Ovary (tissue), 9 donors: ENCODE data around the gene POU2F3. TPM values are rescaled to one million over a fixed set of nuclear protein-coding genes. Genes with fewer than 3 reads are reported as not detected.
"Not testable (repeated sequence)": the region's sequence is repeated elsewhere in the genome, so short reads cannot be mapped to it uniquely, and the experiment has no call there.

Experiments used
- DNase-seq, 5 donors: peaks; one replicate each; pipeline ENCODE4 v3.0.0-alpha.2; 2019 to 2020
- H3K27ac ChIP-seq, 2 donors: fragments of 200-600 bp; one replicate each; pipeline versions ENCODE4 v1.5.1 to v1.8.0; 2019 to 2022
- H3K27me3 ChIP-seq: fragments of 200-600 bp; one replicate; pipeline ENCODE4 v1.8.0; 2022
- H3K36me3 ChIP-seq: fragments of 200-600 bp; sonication (generic); one replicate; pipeline ENCODE4 v1.5.1; 2019
- H3K4me1 ChIP-seq: one replicate; pipeline ENCODE4 v1.8.1; 2013; ENCODE audit warnings: mild to moderate bottlenecking, moderate library complexity; ENCODE audit not compliant: insufficient read depth
- H3K4me3 ChIP-seq: fragments of 200-600 bp; sonication (generic); one replicate; pipeline ENCODE4 v1.5.1; 2017
- H3K9me3 ChIP-seq, 2 donors: fragments of 200-600 bp in 1 of 2; sonication (generic) in 1 of 2; one replicate each; pipeline versions ENCODE4 v1.5.1 to v1.8.1; 2013 to 2019; ENCODE audit warnings: mild to moderate bottlenecking in 1 of 2, moderate library complexity in 1 of 2
- EP300 ChIP-seq: sonication (generic); formaldehyde crosslinking; IDR thresholded peaks from one replicate; pipeline ENCODE4 v1.6.1; 2017; ENCODE audit warnings: antibody characterized with exemption
- POLR2A ChIP-seq: fragments of 450-650 bp; IDR thresholded peaks from one replicate; pipeline ENCODE4 v1.6.1; 2017; ENCODE audit warnings: antibody characterized with exemption, mild to moderate bottlenecking, moderate library complexity
- WGBS, 3 donors: extraction: QIAGEN DNeasy Blood & Tissue Kit in 1 of 3; methylation state at CpG; one replicate each; pipeline versions ENCODE4 v1.1.5 to v1.1.7; 2013 to 2017; 5-methylcytosine and 5-hydroxymethylcytosine counted together
- intact Hi-C, 4 donors: fragments of 100-400 bp; cut with DNase I; formaldehyde crosslinking; loops; one replicate each; pipeline versions ENCODE4 v1.11.0 to v1.15.1; 2022 to 2023
- polyA plus RNA-seq, 2 donors: library from polyadenylated mRNA; stranded (reverse); fragments of 200-250 nt in 1 of 2; fragments of 350-450 nt in 1 of 2; fragmentation: Illumina TruSeq in 1 of 2; extraction: RNeasy Lipid Tissue Mini Kit (QIAGEN cat#74804) in 1 of 2; gene quantifications; one replicate each; pipeline ENCODE4 v1.2.3, GENCODE V29; 2013 to 2014
- total RNA-seq, 7 donors: library from RNA; depleted of rRNA in 2 of 7; stranded (reverse); fragments of >200 nt in 2 of 7; fragmentation: NEBNext Ultra II Directional in 3 of 7; extraction: Animal tissue kit (Norgen Biotek cat#: 25700) in 3 of 7; gene quantifications; one replicate each; pipeline versions ENCODE4 v1.1.0 to v1.2.4, GENCODE V29; 2016 to 2023
- TF ChIP-seq, protein P1 (sequence below), 3 donors: fragments of 450-650 bp in 2 of 3; fragments of 200-600 bp in 1 of 3; IDR thresholded peaks; one replicate each; pipeline versions ENCODE4 v1.5.1 to v1.8.0; 2016 to 2022; ENCODE audit warnings: antibody characterized with exemption in 3 of 3, mild to moderate bottlenecking in 1 of 3
- donor health status: DM: no; HTN: no; CAD: no; lungs with moderate emphysema.
- donor health status: DM: no; HTN: no; CAD: no.
- donor health status: Bipolar disorder and iron deficiency.
- donor health status: DM: yes; HTN: yes; CAD: no.
- donor health status: DM: no; HTN: no; CAD: no.
- donor health status: DM: yes; HTN: yes; CAD: no.

Gene POU2F3
- total and polyA plus RNA-seq, 9 donors, result 0.05 to 1.0 (median 0.22) TPM; not detected in 2

DNA sequence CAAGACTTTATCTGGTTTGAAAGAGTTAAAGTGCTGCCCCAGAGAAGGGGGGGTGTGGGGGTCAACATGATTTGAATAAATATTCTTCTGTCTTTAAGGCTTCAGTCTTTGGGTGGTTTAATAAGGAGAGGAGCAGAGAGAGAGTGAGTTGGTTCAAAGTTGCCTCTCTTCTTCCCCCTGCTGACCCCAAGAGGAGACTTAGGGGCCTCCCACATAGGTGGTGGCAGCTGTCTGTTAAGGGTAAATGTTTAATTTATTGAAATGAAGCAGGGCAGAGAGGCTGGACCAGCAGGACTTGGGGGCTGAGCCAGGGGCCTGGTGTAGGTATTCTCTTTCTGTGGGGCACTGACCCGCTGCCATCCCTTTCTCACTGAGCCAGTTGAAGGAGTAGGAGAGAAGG is 5.5 kb downstream of the POU2F3 start:
- intact Hi-C loops, result loop anchor here in 1 of 4 donors (10.0 kb wide), 1 partner anchor 49 kb away; no protein-coding TSS in a partner anchor
- Histone ChIP-seq H3K9me3 (no peaks in the 10 kb centered on the region), H3K27ac (no peak overlapping the region), H3K36me3 (no peaks in the 10 kb centered on the region), H3K4me1 (no peaks in the 10 kb centered on the region), H3K4me3 (no peak overlapping the region), H3K27me3 (no peaks in the 10 kb centered on the region)
- TF ChIP-seq, protein P1, sequence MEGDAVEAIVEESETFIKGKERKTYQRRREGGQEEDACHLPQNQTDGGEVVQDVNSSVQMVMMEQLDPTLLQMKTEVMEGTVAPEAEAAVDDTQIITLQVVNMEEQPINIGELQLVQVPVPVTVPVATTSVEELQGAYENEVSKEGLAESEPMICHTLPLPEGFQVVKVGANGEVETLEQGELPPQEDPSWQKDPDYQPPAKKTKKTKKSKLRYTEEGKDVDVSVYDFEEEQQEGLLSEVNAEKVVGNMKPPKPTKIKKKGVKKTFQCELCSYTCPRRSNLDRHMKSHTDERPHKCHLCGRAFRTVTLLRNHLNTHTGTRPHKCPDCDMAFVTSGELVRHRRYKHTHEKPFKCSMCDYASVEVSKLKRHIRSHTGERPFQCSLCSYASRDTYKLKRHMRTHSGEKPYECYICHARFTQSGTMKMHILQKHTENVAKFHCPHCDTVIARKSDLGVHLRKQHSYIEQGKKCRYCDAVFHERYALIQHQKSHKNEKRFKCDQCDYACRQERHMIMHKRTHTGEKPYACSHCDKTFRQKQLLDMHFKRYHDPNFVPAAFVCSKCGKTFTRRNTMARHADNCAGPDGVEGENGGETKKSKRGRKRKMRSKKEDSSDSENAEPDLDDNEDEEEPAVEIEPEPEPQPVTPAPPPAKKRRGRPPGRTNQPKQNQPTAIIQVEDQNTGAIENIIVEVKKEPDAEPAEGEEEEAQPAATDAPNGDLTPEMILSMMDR (IDR thresholded peaks at IDR 0.05), result no peak
- TF ChIP-seq EP300 (no peak), POLR2A (no peak)
- 90 to 96% (median 93%) methylated on average over 1 of the region's 1 CpG for WGBS, 3 donors
- no peak for DNase-seq

DNA sequence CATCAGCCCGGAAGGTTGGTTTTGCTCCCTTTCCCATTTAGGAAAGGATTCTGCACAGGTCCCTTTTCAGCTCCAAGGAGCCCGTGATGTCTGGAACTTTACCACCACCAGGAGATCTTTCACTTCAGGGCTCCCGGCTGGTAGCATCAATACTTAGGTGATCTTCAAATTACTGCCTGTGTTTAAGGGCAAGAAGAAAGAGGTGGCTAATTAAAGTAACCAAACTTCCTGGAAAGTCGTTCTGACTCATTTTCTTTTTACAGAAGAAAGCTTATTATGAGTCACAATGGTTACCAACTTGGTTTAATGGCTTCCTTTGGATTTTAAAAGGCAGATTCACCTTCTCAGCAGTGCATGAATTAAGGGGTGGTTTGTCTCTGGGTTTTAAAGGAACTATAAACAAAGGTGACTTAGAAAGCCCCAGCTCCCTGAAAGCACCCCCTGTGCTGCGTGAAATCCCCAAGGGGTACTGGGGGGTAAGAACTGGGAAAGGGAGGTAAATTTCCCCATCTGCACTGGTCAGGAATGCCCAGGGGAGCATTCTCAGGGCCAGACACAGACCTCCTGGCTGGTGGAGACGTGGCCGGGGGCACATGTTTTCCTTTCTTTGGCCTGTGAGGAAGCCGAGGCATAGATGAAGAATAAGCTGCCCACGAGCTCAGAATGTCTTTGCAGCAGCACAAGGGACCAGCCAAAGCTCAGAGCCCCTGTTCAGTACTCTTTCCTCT is 8.8 kb downstream of the POU2F3 start:
- TF ChIP-seq POLR2A, result no peak
- TF ChIP-seq, protein P1 (IDR thresholded peaks at IDR 0.05), result no peak
- no peak for TF ChIP-seq EP300
- WGBS, 3 donors, result 53 to 62% (median 58%) methylated on average over 9 of the region's 9 CpGs
- intact Hi-C loops, result loop anchor here in 1 of 4 donors (10.0 kb wide), 1 partner anchor 46 kb away; no protein-coding TSS in a partner anchor

DNA sequence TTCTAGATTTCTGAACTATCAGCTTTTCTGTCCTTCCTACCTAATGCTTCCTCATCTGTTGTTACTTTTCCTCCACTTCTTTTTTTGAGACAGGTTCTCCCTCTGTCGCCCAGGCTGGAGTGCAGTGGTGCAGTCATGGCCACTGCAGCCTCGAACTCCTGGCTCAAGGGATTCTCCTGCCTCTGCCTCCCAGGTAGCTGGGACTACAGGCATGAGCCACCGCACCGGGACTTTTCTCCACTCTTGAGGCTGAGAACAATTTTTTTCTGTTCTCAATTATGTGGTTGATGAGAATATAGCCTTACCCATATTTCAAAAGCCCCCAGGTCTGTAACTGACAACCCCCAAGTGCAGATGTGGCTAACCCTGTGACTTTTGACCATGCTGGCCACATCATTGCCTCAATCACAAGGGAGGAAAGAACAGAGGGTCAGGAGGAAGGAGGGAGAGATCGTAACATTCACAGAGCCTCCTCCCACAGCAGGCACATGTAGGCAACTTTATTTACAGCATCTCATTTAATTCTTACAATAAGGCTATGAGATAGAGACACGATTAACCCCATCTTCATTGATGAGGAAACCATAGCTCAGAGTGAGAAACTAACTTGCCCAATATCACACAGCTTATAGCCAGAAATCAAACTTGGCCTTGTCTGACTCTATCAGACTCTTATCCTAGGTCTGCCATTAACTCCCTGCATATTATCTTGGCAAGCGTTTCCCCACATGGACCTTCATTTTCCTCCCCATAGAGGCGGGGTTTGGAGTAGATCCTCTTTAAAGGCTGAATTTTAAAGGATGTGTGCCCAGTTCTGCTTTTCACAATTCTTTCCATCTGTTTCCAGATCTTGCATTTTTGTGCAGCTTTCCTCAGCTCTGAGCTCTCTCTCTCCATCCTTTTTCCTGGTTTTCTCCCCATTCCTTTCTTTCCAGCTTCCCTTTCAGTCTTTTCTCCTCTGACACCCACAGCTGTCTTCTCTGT is 9.6 kb downstream of the POU2F3 start:
- no peak overlapping the region for H3K4me3 ChIP-seq
- H3K36me3 ChIP-seq, result no peaks in the 10 kb centered on the region
- no peak overlapping the region for H3K27ac ChIP-seq
- WGBS, 3 donors, result 67 to 78% (median 73%) methylated on average over 8 of the region's 8 CpGs
- TF ChIP-seq EP300 (no peak), POLR2A (no peak)
- TF ChIP-seq, protein P1 (IDR thresholded peaks at IDR 0.05), result no peak
- no peaks in the 10 kb centered on the region for H3K27me3 ChIP-seq
- H3K4me1 ChIP-seq, result no peaks in the 10 kb centered on the region
- H3K9me3 ChIP-seq, result no peaks in the 10 kb centered on the region
- intact Hi-C loops, result loop anchor here in 1 of 4 donors (10.0 kb wide), 1 partner anchor 45 kb away; no protein-coding TSS in a partner anchor
- DNase-seq, result no peak

More for the DNA sequence above, 8.8 kb downstream of the POU2F3 start:
- Histone ChIP-seq H3K4me1 (no peaks in the 10 kb centered on the region), H3K4me3 (no peak overlapping the region), H3K9me3 (no peaks in the 10 kb centered on the region), H3K27ac (no peak overlapping the region), H3K36me3 (no peaks in the 10 kb centered on the region), H3K27me3 (no peaks in the 10 kb centered on the region)
- DNase-seq, result no peak

DNA sequence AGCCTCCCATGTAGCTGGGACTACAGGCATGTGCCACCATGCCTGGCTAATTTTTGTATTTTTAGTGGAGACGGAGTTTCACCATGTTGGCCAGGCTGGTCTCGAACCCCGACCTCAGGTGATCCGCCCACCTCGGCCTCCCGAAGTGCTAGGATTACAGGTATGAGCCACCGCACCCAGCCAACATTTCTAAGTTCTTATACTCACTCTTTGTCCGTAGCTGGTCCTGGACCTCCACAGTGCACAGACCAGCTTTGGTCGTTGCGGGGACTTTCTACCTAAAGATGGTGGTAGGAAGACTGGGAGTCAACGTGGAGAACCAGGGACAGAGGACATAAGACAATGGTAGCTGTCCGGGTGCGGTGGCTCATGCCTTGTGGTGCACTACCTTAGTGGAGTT is 13.4 kb downstream of the POU2F3 start:
- H3K4me1 ChIP-seq, H3K36me3 ChIP-seq, H3K4me3 ChIP-seq, H3K9me3 ChIP-seq, intact Hi-C loops, H3K27me3 ChIP-seq, DNase-seq, H3K27ac ChIP-seq: not testable (repeated sequence)
- 91 to 93% (median 93%) methylated on average over 13 of the region's 13 CpGs for WGBS, 3 donors
